Mesodermal cell (in vitro differentiated cells): ENCODE data around the gene ARG1.

ENCODE experiments used
- H3K27ac ChIP-seq: 2 replicates; pipeline ENCODE4 v1.7.0; 2013; ENCODE audit warnings: mild to moderate bottlenecking, low read depth, low read length, moderate library complexity; ENCODE audit not compliant: severe bottlenecking
- H3K36me3 ChIP-seq: 2 replicates; pipeline ENCODE4 v1.7.1; 2013; ENCODE audit warnings: mild to moderate bottlenecking, low read length, moderate library complexity; ENCODE audit not compliant: control insufficient read depth, insufficient read depth
- H3K4me1 ChIP-seq: one replicate; pipeline ENCODE4 v1.7.1; 2013; ENCODE audit warnings: mild to moderate bottlenecking, low read length; ENCODE audit not compliant: insufficient read depth, control insufficient read depth, poor library complexity, severe bottlenecking
- H3K4me3 ChIP-seq: 2 replicates; pipeline ENCODE4 v1.7.0; 2013; ENCODE audit warnings: low read length, control low read depth, mild to moderate bottlenecking; ENCODE audit not compliant: insufficient read depth, poor library complexity, severe bottlenecking; ENCODE audit errors: extremely low read depth
- H3K9me3 ChIP-seq: 2 replicates; pipeline ENCODE4 v1.7.1; 2013; ENCODE audit warnings: mild to moderate bottlenecking, low read length, moderate library complexity; ENCODE audit not compliant: control insufficient read depth
- WGBS, 2 experiments: methylation state at CpG; one replicate each; pipeline ENCODE4 v1.1.5; 2013; ENCODE audit warnings: missing lambda C conversion rate in 2 of 2; ENCODE audit not compliant: insufficient coverage in 2 of 2; 5-methylcytosine and 5-hydroxymethylcytosine counted together

Gene ARG1

DNA sequence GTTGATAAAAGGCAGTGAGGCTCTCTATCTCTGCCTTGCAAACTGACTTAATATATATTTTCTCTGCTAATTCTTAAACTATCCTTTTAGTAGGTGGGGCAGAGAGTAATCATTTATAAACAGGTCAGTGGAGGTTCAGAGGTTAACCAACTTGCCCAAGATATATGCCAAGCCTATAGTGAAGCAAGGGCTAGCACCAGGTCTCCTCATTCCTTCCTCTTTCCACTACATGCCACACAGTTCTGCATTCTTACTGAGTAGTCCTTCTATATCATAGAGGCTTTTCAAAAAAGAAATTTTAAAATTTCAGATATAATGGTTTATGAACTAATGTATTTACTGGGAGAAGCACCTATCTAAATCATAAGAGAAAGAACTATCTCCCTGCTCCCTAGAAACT lies 8.5 kb downstream of the ARG1 start:
- Histone ChIP-seq H3K4me1 (no peaks in the 10 kb centered on the region), H3K9me3 (no peaks in the 10 kb centered on the region), H3K36me3 (peaks cover 64% of the 10 kb centered on the region), H3K27ac (no peak overlapping the region), H3K4me3 (no peak overlapping the region)

DNA sequence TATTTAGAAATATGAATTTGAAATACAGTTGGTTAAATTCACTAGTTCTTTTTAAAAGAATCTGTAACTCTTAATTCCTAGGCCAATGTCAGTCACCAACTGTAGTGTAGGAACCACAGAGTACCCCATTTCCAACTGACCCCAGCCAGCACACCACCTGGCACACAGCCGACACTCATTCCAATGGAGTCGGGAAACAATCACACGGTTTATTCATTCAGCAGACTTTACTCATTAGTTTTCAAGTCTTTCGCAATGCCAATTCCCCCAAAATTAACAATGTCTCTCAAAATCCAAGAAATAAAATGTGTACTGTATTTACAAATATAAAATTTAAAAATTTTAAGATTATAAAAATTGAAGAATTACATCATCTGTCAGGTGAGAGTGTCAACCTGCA lies 13.5 kb downstream of the ARG1 start:
- Histone ChIP-seq H3K36me3 (peaks cover 73% of the 10 kb centered on the region), H3K27ac (no peak overlapping the region), H3K4me3 (no peak overlapping the region), H3K9me3 (no peaks in the 10 kb centered on the region), H3K4me1 (no peaks in the 10 kb centered on the region)
- 89 to 100% methylated on average over 3 of the region's 4 CpGs for WGBS, 2 experiments

DNA sequence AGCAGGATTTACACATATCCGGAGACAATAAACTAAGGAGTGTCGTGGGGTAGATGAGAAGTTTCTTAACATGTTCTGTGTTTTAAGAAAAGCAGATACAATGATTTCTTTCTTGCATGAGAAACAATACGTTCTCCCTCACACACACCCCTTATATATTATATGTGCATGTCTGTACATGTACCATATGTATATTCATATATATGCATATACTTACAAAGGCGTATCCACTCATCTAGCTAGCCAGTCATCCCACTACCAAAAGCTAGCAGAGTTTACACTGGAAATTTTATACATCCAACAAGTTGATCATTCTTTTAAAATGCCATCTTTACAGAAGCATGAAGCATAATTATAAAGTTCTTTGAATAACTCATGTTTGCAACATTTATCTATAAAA lies 14.9 kb downstream of the ARG1 start:
- WGBS, 2 experiments: no CpG with 5 or more reads among the region's 4 CpGs
- H3K27ac ChIP-seq: no peak overlapping the region
- peaks cover 76% of the 10 kb centered on the region for H3K36me3 ChIP-seq
- H3K9me3 ChIP-seq: no peaks in the 10 kb centered on the region
- H3K4me1 ChIP-seq: no peaks in the 10 kb centered on the region
- H3K4me3 ChIP-seq: no peak overlapping the region

DNA sequence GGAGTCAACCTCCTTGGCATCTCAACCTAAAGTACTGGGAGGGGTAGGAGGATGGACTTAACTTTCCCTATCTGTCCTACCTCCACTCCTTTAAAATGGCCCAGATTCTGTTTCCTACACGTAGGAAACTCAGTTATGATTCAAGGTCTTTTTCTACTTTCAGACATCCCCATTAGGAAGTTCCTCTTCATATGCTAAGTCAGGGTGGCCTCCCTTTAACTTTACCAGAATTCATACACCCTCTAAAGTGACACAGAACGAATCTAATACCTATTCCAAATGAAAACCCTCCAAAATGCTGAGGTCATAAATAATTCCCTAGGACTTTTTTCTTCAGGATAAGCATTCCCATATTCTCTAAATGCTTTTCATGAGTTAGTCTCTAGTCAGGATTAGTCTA lies 15.6 kb downstream of the ARG1 start:
- H3K4me3 ChIP-seq: no peak overlapping the region
- no peak overlapping the region for H3K27ac ChIP-seq
- H3K4me1 ChIP-seq: no peaks in the 10 kb centered on the region
- 57 to 78% methylated on average over 1 of the region's 2 CpGs for WGBS, 2 experiments
- peaks cover 71% of the 10 kb centered on the region for H3K36me3 ChIP-seq
- H3K9me3 ChIP-seq: no peaks in the 10 kb centered on the region

GRCh38 chr6:131592935-131593334 lies 19.9 kb downstream of the ARG1 start:
- Histone ChIP-seq H3K27ac (no peak overlapping the region), H3K9me3 (no peaks in the 10 kb centered on the region), H3K4me1 (no peaks in the 10 kb centered on the region), H3K4me3 (no peak overlapping the region), H3K36me3 (peaks cover 77% of the 10 kb centered on the region)
- 100% methylated on average over 1 to 2 of the region's 2 CpGs for WGBS, 2 experiments

DNA sequence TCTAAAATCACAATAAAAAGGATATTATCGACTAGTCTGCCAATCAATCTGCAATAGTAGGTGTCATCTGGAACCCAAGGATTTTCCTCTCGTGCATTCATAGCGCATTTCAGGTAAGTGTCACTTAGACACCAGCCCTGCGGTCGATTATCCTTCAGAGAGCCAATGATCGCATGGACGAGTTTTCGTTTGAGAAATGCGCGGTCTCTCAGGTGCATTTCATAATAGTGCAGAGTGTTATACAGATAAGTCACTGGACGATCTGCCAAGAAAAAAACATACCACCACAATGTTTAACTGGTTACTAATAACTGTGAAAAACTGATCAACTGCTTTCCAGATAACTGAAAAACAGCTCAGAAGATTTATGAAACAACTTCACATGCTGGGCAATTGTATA lies 21.0 kb downstream of the ARG1 start:
- peaks cover 78% of the 10 kb centered on the region for H3K36me3 ChIP-seq

DNA sequence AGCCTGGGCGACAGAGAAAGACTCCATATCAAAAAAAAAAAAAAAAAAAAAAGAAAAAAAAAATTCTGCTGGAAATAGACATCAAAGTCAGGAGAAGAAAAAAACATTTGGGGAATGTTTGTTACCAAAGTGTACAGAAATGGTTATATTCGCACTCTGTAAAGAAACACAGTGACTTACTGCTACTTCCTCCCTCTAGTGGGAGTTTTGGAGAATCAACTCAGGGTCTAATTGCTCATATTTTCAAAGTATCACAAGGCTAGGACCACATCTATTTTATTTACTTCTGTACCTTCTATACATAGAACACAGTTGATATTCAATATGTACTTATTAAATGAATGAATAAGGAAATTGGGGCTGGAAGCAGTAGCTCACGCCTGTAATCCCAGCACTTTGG lies 24.4 kb downstream of the ARG1 start:
- H3K36me3 ChIP-seq: peaks cover 72% of the 10 kb centered on the region
- WGBS, 2 experiments: 67% methylated on average over 1 of the region's 3 CpGs; no CpG with 5 or more reads in 1 of the 2 experiments
- no peak overlapping the region for H3K27ac ChIP-seq
- no peaks in the 10 kb centered on the region for H3K9me3 ChIP-seq
- H3K4me1 ChIP-seq: no peaks in the 10 kb centered on the region
- no peak overlapping the region for H3K4me3 ChIP-seq

More for the DNA sequence above, 21.0 kb downstream of the ARG1 start:
- WGBS, 2 experiments: 98% methylated on average over 8 to 9 of the region's 11 CpGs
- H3K27ac ChIP-seq: no peak overlapping the region
- H3K9me3 ChIP-seq: no peaks in the 10 kb centered on the region
- H3K4me3 ChIP-seq: no peak overlapping the region
- no peaks in the 10 kb centered on the region for H3K4me1 ChIP-seq

GRCh38 chr6:131600716-131601115 lies 27.7 kb downstream of the ARG1 start:
- no peak overlapping the region for H3K27ac ChIP-seq
- H3K36me3 ChIP-seq: peaks cover 71% of the 10 kb centered on the region
- H3K4me1 ChIP-seq: no peaks in the 10 kb centered on the region
- 50 to 100% methylated on average over 1 of the region's 4 CpGs for WGBS, 2 experiments
- H3K9me3 ChIP-seq: no peaks in the 10 kb centered on the region
- H3K4me3 ChIP-seq: no peak overlapping the region

- no peaks in the 10 kb centered on the region for H3K9me3 ChIP-seq
- 100% methylated on average over 1 of the region's 1 CpG for WGBS, 2 experiments
- peaks cover 57% of the 10 kb centered on the region for H3K36me3 ChIP-seq
- H3K4me3 ChIP-seq: no peak overlapping the region
- no peaks in the 10 kb centered on the region for H3K4me1 ChIP-seq
- H3K27ac ChIP-seq: no peak overlapping the region
Measured at GRCh38 chr6:131602781-131603312, 29.8 kb downstream of the ARG1 start.

DNA sequence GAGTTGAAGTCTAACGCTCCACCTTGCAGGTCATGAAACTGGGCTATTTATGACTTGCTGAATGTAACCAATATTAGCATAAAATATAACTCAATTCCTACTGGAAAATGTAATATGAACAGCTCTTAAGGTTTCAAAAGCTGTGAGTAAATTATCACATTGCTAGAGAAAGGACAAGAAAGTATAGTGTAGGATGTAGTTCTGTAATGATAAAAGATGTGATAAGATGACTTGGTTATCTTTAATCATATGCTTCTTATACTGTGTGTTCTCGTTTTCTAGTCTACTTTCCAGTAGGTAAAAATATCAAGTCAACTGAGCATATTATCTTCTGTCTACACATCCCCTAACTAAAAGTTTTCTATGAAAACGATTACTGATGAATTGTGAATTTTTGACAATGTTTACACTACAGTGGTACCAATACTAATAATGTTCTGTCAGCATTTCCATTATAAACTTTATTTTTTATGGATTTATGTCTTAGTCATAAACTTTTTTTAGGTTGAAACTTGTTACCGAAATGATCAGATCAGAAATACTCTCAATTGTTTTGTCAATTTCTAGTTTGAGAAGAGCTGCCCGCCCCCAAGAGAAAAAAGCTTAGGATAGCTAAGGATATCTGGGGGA lies 40.4 kb downstream of the ARG1 start:
- Histone ChIP-seq H3K4me3 (no peak overlapping the region), H3K4me1 (no peaks in the 10 kb centered on the region), H3K9me3 (no peaks in the 10 kb centered on the region), H3K36me3 (peaks cover 57% of the 10 kb centered on the region), H3K27ac (no peak overlapping the region)
- 100% methylated on average over 1 of the region's 5 CpGs; no CpG with 5 or more reads in 1 of the 2 experiments for WGBS, 2 experiments

DNA sequence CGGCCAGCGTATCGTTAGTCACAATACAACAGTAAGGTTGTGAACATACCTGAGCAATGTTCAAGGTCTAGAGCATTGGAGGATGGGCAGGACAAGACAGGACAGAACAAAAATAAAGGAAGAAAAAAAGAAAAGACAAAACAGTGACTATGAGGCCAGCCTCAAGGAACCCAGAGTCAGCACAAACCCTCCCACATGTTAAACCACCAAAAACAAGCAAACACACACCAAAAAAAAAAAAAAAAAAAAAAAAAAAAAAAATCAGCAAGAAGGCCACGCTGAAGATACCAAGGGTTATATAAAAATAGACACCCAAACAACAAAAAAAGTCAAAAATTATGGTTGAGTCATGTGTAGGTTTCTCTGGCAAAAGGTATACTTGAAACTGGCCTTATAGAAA lies 42.2 kb downstream of the ARG1 start:
- H3K36me3 ChIP-seq: peaks cover 64% of the 10 kb centered on the region
- WGBS, 2 experiments: 100% methylated on average over 3 of the region's 4 CpGs; no CpG with 5 or more reads in 1 of the 2 experiments
- no peak overlapping the region for H3K4me3 ChIP-seq
- no peaks in the 10 kb centered on the region for H3K4me1 ChIP-seq
- no peaks in the 10 kb centered on the region for H3K9me3 ChIP-seq
- H3K27ac ChIP-seq: no peak overlapping the region
